ENCODE measurements around the gene DEFB118. TPM values are rescaled to one million over a fixed set of nuclear protein-coding genes. Genes with fewer than 3 reads are reported as not detected.
"Not testable (repeated sequence)": the region's sequence is repeated elsewhere in the genome, so short reads cannot be mapped to it uniquely, and the experiment has no call there.

Gene DEFB118
- total RNA-seq, 4 donors from 2014 or later = not detected

GRCh38 chr20:31363295-31363694 is 5.1 kb upstream of the DEFB118 start:
- Histone ChIP-seq H3K4me1 (no peaks in the 10 kb centered on the region), H3K27me3 (no peaks in the 10 kb centered on the region), H3K36me3 (no peaks in the 10 kb centered on the region), H3K9me3 (peaks cover 0 to 16% (median 0%) of the 10 kb centered on the region in 3 donors), H3K27ac (no peak overlapping the region), H3K4me3 (no peak overlapping the region)
- TF ChIP-seq CTCF (IDR thresholded peaks at IDR 0.05) = no peak
- TF ChIP-seq POLR2A (IDR thresholded peaks at IDR 0.05) = no peak
- 64 to 67% methylated on average over 4 of the region's 4 CpGs for WGBS, 2 donors
- no peak for DNase-seq
- intact Hi-C loops (cut with DNase I) = no loop called here

GRCh38 chr20:31364272-31364671 is 4.1 kb upstream of the DEFB118 start:
- intact Hi-C loops (cut with DNase I); H3K27ac ChIP-seq; H3K4me3 ChIP-seq; H3K4me1 ChIP-seq; DNase-seq; H3K36me3 ChIP-seq; H3K27me3 ChIP-seq: not testable (repeated sequence)
- H3K9me3 ChIP-seq = peaks cover 0 to 16% (median 0%) of the 10 kb centered on the region in 3 donors
- 57 to 69% methylated on average over 5 of the region's 5 CpGs for WGBS, 2 donors

- no peaks in the 10 kb centered on the region for H3K4me1 ChIP-seq
- intact Hi-C loops (cut with DNase I) = no loop called here
- no peaks in the 10 kb centered on the region for H3K9me3 ChIP-seq
- peaks cover 0 to 3% (median 0%) of the 10 kb centered on the region in 4 donors for H3K27me3 ChIP-seq
- H3K4me3 ChIP-seq = no peak overlapping the region
- no peaks in the 10 kb centered on the region for H3K36me3 ChIP-seq
- TF ChIP-seq POLR2A (IDR thresholded peaks at IDR 0.05) (no peak), CTCF (IDR thresholded peaks at IDR 0.05) (no peak)
- DNase-seq = no peak
- WGBS, 2 donors = 60 to 67% methylated on average over 2 of the region's 2 CpGs
- no peak overlapping the region for H3K27ac ChIP-seq
These were observed 5.9 kb downstream of the DEFB118 start for GRCh38 chr20:31374346-31374745.

- Histone ChIP-seq H3K4me3 (no peak within 1 kb of the TSS), H3K4me1 (no peaks in the 10 kb centered on the region), H3K27ac (no peak within 1 kb of the TSS), H3K27me3 (no peaks in the 10 kb centered on the region), H3K9me3 (no peaks in the 10 kb centered on the region), H3K36me3 (no peaks in the 10 kb centered on the region)
- TF ChIP-seq POLR2A (IDR thresholded peaks at IDR 0.05) = no peak
- TF ChIP-seq CTCF (IDR thresholded peaks at IDR 0.05) = no peak
- no peak for DNase-seq
- 29 to 40% methylated on average over 1 of the region's 1 CpG for WGBS, 2 donors
- intact Hi-C loops (cut with DNase I) = no loop called here
These were observed 22.1 kb downstream of the DEFB118 start, which contains the start of gene DEFB119 for GRCh38 chr20:31390490-31390889. TSS of gene DEFB119 (minus strand) at chr20:31390590. CDS start at chr20:31390483, 107 bp downstream.

GRCh38 chr20:31392836-31393235 is 24.4 kb downstream of the DEFB118 start:
- no peak for DNase-seq
- H3K36me3 ChIP-seq = no peaks in the 10 kb centered on the region
- no peaks in the 10 kb centered on the region for H3K9me3 ChIP-seq
- no peaks in the 10 kb centered on the region for H3K27me3 ChIP-seq
- no peak overlapping the region for H3K4me3 ChIP-seq
- no peak overlapping the region for H3K27ac ChIP-seq
- TF ChIP-seq POLR2A (IDR thresholded peaks at IDR 0.05) = no peak
- TF ChIP-seq CTCF (IDR thresholded peaks at IDR 0.05) = no peak
- 48 to 76% methylated on average over 2 of the region's 2 CpGs for WGBS, 2 donors
- intact Hi-C loops (cut with DNase I) = no loop called here
- H3K4me1 ChIP-seq = no peaks in the 10 kb centered on the region

GRCh38 chr20:31394900-31395299 is 26.5 kb downstream of the DEFB118 start:
- TF ChIP-seq POLR2A (IDR thresholded peaks at IDR 0.05) (no peak), CTCF (IDR thresholded peaks at IDR 0.05) (no peak)
- no peaks in the 10 kb centered on the region for H3K27me3 ChIP-seq
- no peak for DNase-seq
- H3K9me3 ChIP-seq = no peaks in the 10 kb centered on the region
- WGBS, 2 donors = 26 to 30% methylated on average over 3 of the region's 3 CpGs
- intact Hi-C loops (cut with DNase I) = no loop called here
- H3K36me3 ChIP-seq = no peaks in the 10 kb centered on the region
- H3K27ac ChIP-seq = no peak overlapping the region
- no peaks in the 10 kb centered on the region for H3K4me1 ChIP-seq
- H3K4me3 ChIP-seq = no peak overlapping the region
